ENCODE results near the gene TNK1.

DNA sequence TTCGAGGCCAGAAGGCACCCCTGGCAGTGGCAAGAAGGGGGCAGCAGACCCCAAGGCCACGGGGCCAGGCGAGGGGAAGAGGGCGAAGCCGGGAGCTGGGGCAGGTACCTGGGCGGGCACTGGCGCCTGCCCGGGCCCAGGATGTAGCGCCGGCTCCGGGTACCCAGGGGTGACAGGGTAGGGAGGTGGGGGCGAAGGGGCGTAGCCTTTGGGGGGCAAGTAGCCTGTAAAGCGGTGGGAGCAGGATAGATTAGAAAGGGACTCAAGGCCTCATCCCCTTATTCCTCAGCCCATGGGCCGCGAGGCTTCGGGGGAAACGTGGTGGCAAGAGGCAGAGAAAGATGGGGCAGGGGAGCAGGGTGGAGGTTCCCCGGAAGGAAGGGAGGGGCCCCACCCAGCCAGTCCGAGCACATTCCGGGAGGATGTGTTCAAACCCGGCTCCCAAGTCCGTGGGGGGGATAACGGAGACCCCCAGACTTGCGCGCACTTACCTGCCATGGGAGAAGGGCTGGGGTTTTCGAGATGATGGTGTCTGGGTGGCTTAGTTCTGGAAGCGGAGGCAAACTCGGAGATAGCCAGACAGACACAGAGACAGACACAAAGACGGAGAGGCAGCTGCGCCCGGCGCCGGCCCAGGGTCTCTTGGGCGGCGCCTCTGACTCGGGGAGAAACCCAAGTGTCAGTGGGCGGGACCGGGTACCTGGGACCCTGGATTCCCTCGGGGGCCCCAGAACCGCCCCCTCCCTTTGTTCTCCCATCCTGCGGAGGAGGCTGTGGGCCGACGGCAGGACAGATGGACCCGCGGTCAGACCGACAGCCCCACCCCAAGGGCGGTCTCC, 12.9 kb downstream of the TNK1 start:
- TF ChIP-seq, protein P1, sequence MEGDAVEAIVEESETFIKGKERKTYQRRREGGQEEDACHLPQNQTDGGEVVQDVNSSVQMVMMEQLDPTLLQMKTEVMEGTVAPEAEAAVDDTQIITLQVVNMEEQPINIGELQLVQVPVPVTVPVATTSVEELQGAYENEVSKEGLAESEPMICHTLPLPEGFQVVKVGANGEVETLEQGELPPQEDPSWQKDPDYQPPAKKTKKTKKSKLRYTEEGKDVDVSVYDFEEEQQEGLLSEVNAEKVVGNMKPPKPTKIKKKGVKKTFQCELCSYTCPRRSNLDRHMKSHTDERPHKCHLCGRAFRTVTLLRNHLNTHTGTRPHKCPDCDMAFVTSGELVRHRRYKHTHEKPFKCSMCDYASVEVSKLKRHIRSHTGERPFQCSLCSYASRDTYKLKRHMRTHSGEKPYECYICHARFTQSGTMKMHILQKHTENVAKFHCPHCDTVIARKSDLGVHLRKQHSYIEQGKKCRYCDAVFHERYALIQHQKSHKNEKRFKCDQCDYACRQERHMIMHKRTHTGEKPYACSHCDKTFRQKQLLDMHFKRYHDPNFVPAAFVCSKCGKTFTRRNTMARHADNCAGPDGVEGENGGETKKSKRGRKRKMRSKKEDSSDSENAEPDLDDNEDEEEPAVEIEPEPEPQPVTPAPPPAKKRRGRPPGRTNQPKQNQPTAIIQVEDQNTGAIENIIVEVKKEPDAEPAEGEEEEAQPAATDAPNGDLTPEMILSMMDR (conservative IDR thresholded peaks at IDR 0.05): no peak
- no peak for TF ChIP-seq ZFX (IDR thresholded peaks at IDR 0.05)

Measured in C4-2B (cell line).